GM23338 (cell line): Measurements from ENCODE around the gene HHIPL1. TPM values are rescaled to one million over a fixed set of nuclear protein-coding genes. Genes with fewer than 3 reads are reported as not detected.

Experiments used
- ATAC-seq: fragments of 200-7000 bp; cut with Tn5 transposase; 3 replicates; pipeline ENCODE4 v1.9.1; 2020
- DNase-seq: peaks from one replicate; pipeline ENCODE4 v3.0.0-alpha.2; 2015; ENCODE audit warnings: low spot score
- H2AFZ ChIP-seq: fragments of 200-600 bp; sonication (generic); 2 replicates; pipeline ENCODE4 v1.8.0; 2016; ENCODE audit warnings: antibody characterized with exemption, mild to moderate bottlenecking, moderate library complexity
- H3F3A ChIP-seq: fragments of 200-600 bp; sonication (generic); replicated peaks from 2 replicates; pipeline ENCODE4 v1.8.0; 2017; ENCODE audit warnings: antibody characterized with exemption, mixed run types, low read depth
- H3K27ac ChIP-seq: fragments of 200-600 bp; sonication (generic); 2 replicates; pipeline ENCODE4 v1.6.1; 2016; ENCODE audit warnings: low read depth
- H3K27me3 ChIP-seq: fragments of 200-600 bp; sonication (generic); 2 replicates; pipeline ENCODE4 v1.8.0; 2016; ENCODE audit warnings: mild to moderate bottlenecking, mixed run types, moderate library complexity; ENCODE audit not compliant: insufficient read depth
- H3K36me3 ChIP-seq: fragments of 200-600 bp; sonication (generic); 2 replicates; pipeline ENCODE4 v1.8.0; 2016; ENCODE audit warnings: mild to moderate bottlenecking; ENCODE audit not compliant: insufficient read depth
- H3K4me1 ChIP-seq: fragments of 200-600 bp; sonication (generic); 2 replicates; pipeline ENCODE4 v1.8.0; 2016; ENCODE audit warnings: mild to moderate bottlenecking, moderate library complexity; ENCODE audit not compliant: insufficient read depth
- H3K4me2 ChIP-seq: fragments of 200-600 bp; sonication (generic); 2 replicates; pipeline ENCODE4 v1.7.1; 2017; ENCODE audit warnings: mixed run types
- H3K4me3 ChIP-seq: fragments of 200-600 bp; sonication (generic); 2 replicates; pipeline ENCODE4 v1.6.1; 2016; ENCODE audit warnings: mixed run types
- H3K79me2 ChIP-seq: fragments of 200-600 bp; sonication (generic); replicated peaks from 2 replicates; pipeline ENCODE4 v1.8.0; 2017; ENCODE audit warnings: mild to moderate bottlenecking; ENCODE audit not compliant: insufficient read depth
- H3K9me2 ChIP-seq: fragments of 200-600 bp; sonication (generic); 2 replicates; pipeline ENCODE4 v1.8.0; 2017; ENCODE audit not compliant: insufficient read depth
- H4K20me1 ChIP-seq: fragments of 200-600 bp; sonication (generic); replicated peaks from 2 replicates; pipeline ENCODE4 v1.8.0; 2017; ENCODE audit warnings: mild to moderate bottlenecking; ENCODE audit not compliant: insufficient read depth
- H3K27ac Mint-ChIP-seq: 2 replicates; pipeline ENCODE4 v1.8.0; 2020; ENCODE audit warnings: inconsistent platforms, mild to moderate bottlenecking, moderate library complexity, mixed read lengths
- H3K27me3 Mint-ChIP-seq: 3 replicates; pipeline ENCODE4 v1.8.0; 2022; ENCODE audit warnings: low read depth, mild to moderate bottlenecking, moderate library complexity, mixed read lengths, inconsistent platforms; ENCODE audit not compliant: insufficient read depth, poor library complexity
- H3K36me3 Mint-ChIP-seq: 3 replicates; pipeline ENCODE4 v1.8.0; 2021; ENCODE audit warnings: low read depth, mild to moderate bottlenecking, inconsistent platforms, moderate library complexity, mixed read lengths
- H3K4me1 Mint-ChIP-seq: 3 replicates; pipeline ENCODE4 v1.8.0; 2020; ENCODE audit warnings: mild to moderate bottlenecking, inconsistent platforms, mixed read lengths
- H3K4me3 Mint-ChIP-seq: 3 replicates; pipeline ENCODE4 v1.8.0; 2021; ENCODE audit warnings: moderate library complexity, mild to moderate bottlenecking, inconsistent platforms, mixed read lengths
- H3K9me3 Mint-ChIP-seq: 3 replicates; pipeline ENCODE4 v1.8.0; 2020; ENCODE audit warnings: moderate library complexity, mild to moderate bottlenecking, inconsistent platforms, mixed read lengths
- CREB1 ChIP-seq: fragments of 250-450 bp; sonication (Bioruptor Pico); IDR thresholded peaks from 2 replicates; pipeline ENCODE4 v1.5.0; 2020; ENCODE audit warnings: low read depth, mild to moderate bottlenecking, moderate library complexity
- CTCF ChIP-seq, 2 experiments: fragments of 200-600 bp in 1 of 2; sonication (generic) in 1 of 2; conservative IDR thresholded peaks; 2 replicates each; pipeline versions ENCODE4 v1.5.1 to v1.6.1; 2016 to 2017; ENCODE audit warnings: antibody characterized with exemption in 2 of 2, low read depth in 2 of 2, mild to moderate bottlenecking in 2 of 2, moderate library complexity in 1 of 2
- EZH2 ChIP-seq: fragments of 200-600 bp; sonication (generic); IDR thresholded peaks from one replicate; pipeline ENCODE4 v1.8.0; 2017; ENCODE audit warnings: antibody characterized with exemption, mild to moderate bottlenecking, low read depth; ENCODE audit not compliant: unreplicated experiment
- EZH2phosphoT487 ChIP-seq: fragments of 200-600 bp; sonication (generic); IDR thresholded peaks from one replicate; pipeline ENCODE4 v1.8.1; 2018; ENCODE audit warnings: antibody characterized with exemption; ENCODE audit not compliant: unreplicated experiment
- JUNB ChIP-seq: IDR thresholded peaks from one replicate; pipeline ENCODE4 v1.6.1; 2016; ENCODE audit warnings: antibody characterized with exemption; ENCODE audit not compliant: unreplicated experiment
- NANOG ChIP-seq: IDR thresholded peaks from 2 replicates; pipeline ENCODE4 v1.6.1; 2016; ENCODE audit warnings: antibody characterized with exemption, borderline replicate concordance
- POLR2AphosphoS5 ChIP-seq: IDR thresholded peaks from 2 replicates; pipeline ENCODE4 v1.6.1; 2016; ENCODE audit warnings: antibody characterized with exemption, low read depth
- REST ChIP-seq: IDR thresholded peaks from one replicate; pipeline ENCODE4 v1.6.1; 2018; ENCODE audit warnings: antibody characterized with exemption; ENCODE audit not compliant: unreplicated experiment
- ZNF114 ChIP-seq: fragments of 250-450 bp; sonication (Bioruptor Pico); IDR thresholded peaks from 2 replicates; pipeline ENCODE4 v1.5.0; 2020; ENCODE audit warnings: mild to moderate bottlenecking, moderate library complexity
- ZNF331 ChIP-seq: fragments of 250-450 bp; sonication (Bioruptor Pico); IDR thresholded peaks from 2 replicates; pipeline ENCODE4 v1.5.0; 2020; ENCODE audit warnings: low read depth, mild to moderate bottlenecking, moderate library complexity
- polyA plus RNA-seq: library from polyadenylated mRNA; unstranded; fragments of >200 nt; fragmentation: Nextera tagmentation; extraction: Ambion mirVana; gene quantifications from 2 replicates; pipeline ENCODE4 v1.2.1, GENCODE V29; 2016
- total RNA-seq: library from RNA; depleted of rRNA; stranded (reverse); fragments of >200 nt; shearing (Covaris generic); gene quantifications from 2 replicates; pipeline ENCODE4 v1.2.3, GENCODE V29; 2014

The HHIPL1 gene
- total and polyA plus RNA-seq, 2 experiments from 2014 or later, result 1.9 to 2.0 TPM

DNA sequence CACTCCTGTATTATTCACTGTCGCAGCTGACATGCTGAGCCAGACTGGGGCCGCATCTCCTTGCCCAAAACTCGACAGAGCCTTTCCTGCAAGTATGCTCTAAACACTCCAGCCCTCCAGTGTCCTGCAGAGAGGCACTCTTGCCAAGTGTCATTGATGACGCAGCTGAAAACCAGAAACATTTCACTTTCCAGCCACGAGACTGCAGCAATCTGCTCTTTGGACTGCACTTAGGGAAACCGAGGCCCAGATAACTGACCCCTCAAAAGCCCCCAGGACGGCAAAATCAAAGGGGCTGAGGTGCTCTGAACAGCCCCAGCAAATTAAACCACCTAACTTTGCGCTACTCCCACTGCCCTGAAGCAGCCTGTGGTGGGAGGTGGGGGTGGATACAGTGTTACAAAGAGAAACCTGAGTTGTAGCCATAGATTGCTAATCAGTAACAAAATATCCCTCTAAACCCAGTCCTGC, 43.5 kb upstream of the HHIPL1 start (continued):
- TF ChIP-seq CTCF (conservative IDR thresholded peaks at IDR 0.05; ENCODE audit: low read depth in 2 of 2) (no peak), POLR2AphosphoS5 (no peak)

GRCh38 chr14:99602054-99602787, 42.7 kb upstream of the HHIPL1 start:
- peak overlapping the region; percentile 69 for H3K4me3 ChIP-seq
- H3K9me2 ChIP-seq, result no peaks in the 10 kb centered on the region
- H3K4me1 ChIP-seq, result peaks cover 15% of the 10 kb centered on the region
- H2AFZ ChIP-seq, result no peak overlapping the region
- H3F3A ChIP-seq, result no peaks in the 10 kb centered on the region
- no peak for DNase-seq
- H3K36me3 ChIP-seq, result no peaks in the 10 kb centered on the region
- ATAC-seq, result no peak
- TF ChIP-seq CTCF (conservative IDR thresholded peaks at IDR 0.05; ENCODE audit: low read depth in 2 of 2) (0 out of 4 replicates have a peak, but pooled peaks of 1 of the 2 experiments have one; percentile 15), ZNF331 (no peak), NANOG (no peak), EZH2 (peak; percentile 19), POLR2AphosphoS5 (no peak)
- H3K27ac Mint-ChIP-seq, result no peak overlapping the region
- no peaks in the 10 kb centered on the region; the same call in 2 of the 3 replicates for H3K9me3 Mint-ChIP-seq
- H3K27ac ChIP-seq, result no peak overlapping the region
- H3K36me3 Mint-ChIP-seq, result no peaks in the 10 kb centered on the region; the same call in 2 of the 3 replicates
- peaks cover 28% of the 10 kb centered on the region; the same call in 1 of the 2 replicates for H4K20me1 ChIP-seq
- peak overlapping the region; percentile 77 for H3K4me3 Mint-ChIP-seq
- H3K4me1 Mint-ChIP-seq, result peaks cover 32% of the 10 kb centered on the region
- H3K27me3 Mint-ChIP-seq, result peaks cover 34% of the 10 kb centered on the region
- H3K4me2 ChIP-seq, result peak overlapping the region; percentile 89
- H3K79me2 ChIP-seq, result peaks cover 57% of the 10 kb centered on the region
- peaks cover 49% of the 10 kb centered on the region for H3K27me3 ChIP-seq

- no peaks in the 10 kb centered on the region for H3K9me2 ChIP-seq
- no peaks in the 10 kb centered on the region for H3F3A ChIP-seq
- H3K27me3 ChIP-seq, result peaks cover 50% of the 10 kb centered on the region
- Mint-ChIP-seq H3K9me3 (no peaks in the 10 kb centered on the region; the same call in 2 of the 3 replicates), H3K4me3 (peak overlapping the region; percentile 77), H3K4me1 (peaks cover 32% of the 10 kb centered on the region), H3K27me3 (peaks cover 35% of the 10 kb centered on the region), H3K36me3 (no peaks in the 10 kb centered on the region; the same call in 2 of the 3 replicates), H3K27ac (no peak overlapping the region)
- H2AFZ ChIP-seq, result no peak overlapping the region
- peak; percentile 48 for DNase-seq
- no peaks in the 10 kb centered on the region for H3K36me3 ChIP-seq
- peaks cover 15% of the 10 kb centered on the region for H3K4me1 ChIP-seq
- peak overlapping the region; percentile 69 for H3K4me3 ChIP-seq
- H3K27ac ChIP-seq, result no peak overlapping the region
- H4K20me1 ChIP-seq, result peaks cover 23% of the 10 kb centered on the region; the same call in 1 of the 2 replicates
- H3K79me2 ChIP-seq, result peaks cover 50% of the 10 kb centered on the region
- peak overlapping the region; percentile 89 for H3K4me2 ChIP-seq
- ATAC-seq, result no peak
- no peak for TF ChIP-seq CREB1
- TF ChIP-seq JUNB, result no peak
- no peak for TF ChIP-seq REST
- no peak for TF ChIP-seq ZNF331
- TF ChIP-seq POLR2AphosphoS5, result no peak
- TF ChIP-seq EZH2, result no peak
- TF ChIP-seq ZNF114 (CRISPR knock-in tag), result no peak
- no peak for TF ChIP-seq NANOG
- TF ChIP-seq EZH2phosphoT487, result no peak
These were observed 42.0 kb upstream of the HHIPL1 start for GRCh38 chr14:99602788-99603415.
